Activated CD8-positive, alpha-beta memory T cell treated with anti-CD3 and anti-CD28 coated beads, Interleukin-2, amount 50 U/mL, for 48 hours (primary cell): Measurements from ENCODE around the gene CCDC146.
"Not testable (repeated sequence)": the region's sequence is repeated elsewhere in the genome, so short reads cannot be mapped to it uniquely, and the experiment has no call there.

Experiments used
- DNase-seq: peaks from one replicate; pipeline ENCODE4 v3.0.0-alpha.2; 2020

Gene CCDC146

DNA sequence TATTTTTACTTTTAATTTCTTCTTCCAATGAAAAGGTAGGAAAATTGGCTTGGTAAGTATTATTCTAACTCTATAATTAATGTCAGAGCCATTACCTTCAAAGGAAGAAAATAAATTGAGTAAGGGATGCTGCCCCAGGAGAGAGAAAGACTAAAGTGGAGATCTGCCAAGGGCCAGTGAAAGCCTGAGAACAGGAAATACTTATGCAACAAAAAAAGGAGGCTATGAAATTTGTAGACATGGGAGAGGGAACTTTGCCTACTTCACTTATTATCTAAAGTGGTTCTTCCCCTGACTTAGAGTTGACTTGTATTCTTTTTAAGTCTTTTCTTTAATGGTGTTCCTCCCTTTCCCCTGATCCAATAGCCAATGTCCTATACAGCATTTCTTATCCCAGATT, 29.8 kb downstream of the CCDC146 start:
- DNase-seq: not testable (repeated sequence)

DNA sequence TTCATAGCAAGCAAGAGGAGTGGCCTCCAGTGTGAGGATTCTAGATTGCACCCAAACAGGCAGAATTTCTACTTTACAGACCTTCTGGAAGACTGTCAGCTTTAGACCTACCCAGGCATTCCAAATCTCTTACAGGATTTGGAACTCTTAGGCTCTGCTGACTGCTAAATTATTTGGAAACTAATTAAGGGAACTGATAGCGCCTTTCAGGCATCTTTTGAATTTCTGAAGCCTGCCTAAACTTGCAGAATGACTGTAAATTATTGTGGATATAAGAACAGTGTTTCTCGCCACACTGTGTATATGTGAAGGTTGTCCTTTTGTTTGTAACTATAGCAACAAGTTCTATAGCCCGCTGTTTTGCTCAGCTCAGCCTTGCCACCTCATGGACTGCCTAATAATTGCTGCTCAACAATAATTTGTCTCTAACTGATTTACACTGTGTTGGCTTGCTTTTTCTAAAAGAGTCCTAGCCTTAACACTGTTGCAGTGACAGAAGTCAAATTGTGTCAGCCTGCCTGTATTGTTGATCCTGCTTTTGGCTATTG, 32.6 kb downstream of the CCDC146 start:
- not testable (repeated sequence) for DNase-seq

- DNase-seq: not testable (repeated sequence)
Measured at GRCh38 chr7:77155601-77156377, 33.4 kb downstream of the CCDC146 start.

- not testable (repeated sequence) for DNase-seq
Measured at GRCh38 chr7:77157034-77157433, 34.6 kb downstream of the CCDC146 start.

- DNase-seq: no peak
Measured at GRCh38 chr7:77157446-77157845, 35.0 kb downstream of the CCDC146 start.

DNA sequence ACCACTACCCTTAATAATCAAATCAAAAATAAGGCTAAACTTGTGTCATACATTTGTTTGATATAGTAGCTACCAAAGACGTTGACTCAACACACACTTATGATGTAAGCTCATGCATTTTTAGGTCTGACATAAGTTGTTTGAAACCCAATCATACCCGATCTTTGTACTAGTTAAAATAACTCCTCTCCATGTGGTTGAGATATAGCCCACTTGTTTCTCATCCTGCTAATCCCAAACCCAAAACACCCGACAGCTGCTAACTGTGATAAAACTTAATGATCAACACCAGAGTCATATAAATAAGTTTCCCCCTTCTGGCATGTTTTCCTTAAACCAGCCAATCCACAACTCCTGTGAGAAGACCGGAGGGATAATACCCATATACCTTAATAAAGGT, 48.7 kb downstream of the CCDC146 start:
- DNase-seq: not testable (repeated sequence)

GRCh38 chr7:77172437-77173172, 50.2 kb downstream of the CCDC146 start:
- DNase-seq: not testable (repeated sequence)

- not testable (repeated sequence) for DNase-seq
Measured at GRCh38 chr7:77174418-77174817, 52.0 kb downstream of the CCDC146 start.

DNA sequence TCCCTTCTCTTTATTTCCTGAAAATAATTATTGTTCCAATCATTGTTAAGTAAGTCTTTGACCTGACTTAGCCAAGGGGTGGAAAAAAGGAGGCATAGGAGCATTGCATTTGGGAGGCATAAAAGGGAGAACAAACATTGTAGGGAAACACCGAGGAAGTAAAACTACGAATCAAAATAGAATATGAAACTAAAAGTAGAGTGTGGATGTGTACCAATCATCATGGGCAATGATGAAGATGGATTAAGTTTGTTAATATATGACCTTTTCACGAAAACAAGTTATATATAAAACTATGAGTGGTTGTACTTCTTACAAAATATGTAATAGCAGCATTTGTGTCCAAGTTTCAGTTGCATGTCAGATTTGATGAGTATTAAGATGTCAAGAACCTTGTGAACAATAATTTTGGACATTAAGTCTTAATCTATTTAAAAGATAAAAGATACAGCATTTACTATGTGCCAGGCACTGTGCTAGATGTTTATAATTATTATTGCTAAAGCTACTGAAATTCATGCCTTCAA, 52.9 kb downstream of the CCDC146 start:
- not testable (repeated sequence) for DNase-seq

DNA sequence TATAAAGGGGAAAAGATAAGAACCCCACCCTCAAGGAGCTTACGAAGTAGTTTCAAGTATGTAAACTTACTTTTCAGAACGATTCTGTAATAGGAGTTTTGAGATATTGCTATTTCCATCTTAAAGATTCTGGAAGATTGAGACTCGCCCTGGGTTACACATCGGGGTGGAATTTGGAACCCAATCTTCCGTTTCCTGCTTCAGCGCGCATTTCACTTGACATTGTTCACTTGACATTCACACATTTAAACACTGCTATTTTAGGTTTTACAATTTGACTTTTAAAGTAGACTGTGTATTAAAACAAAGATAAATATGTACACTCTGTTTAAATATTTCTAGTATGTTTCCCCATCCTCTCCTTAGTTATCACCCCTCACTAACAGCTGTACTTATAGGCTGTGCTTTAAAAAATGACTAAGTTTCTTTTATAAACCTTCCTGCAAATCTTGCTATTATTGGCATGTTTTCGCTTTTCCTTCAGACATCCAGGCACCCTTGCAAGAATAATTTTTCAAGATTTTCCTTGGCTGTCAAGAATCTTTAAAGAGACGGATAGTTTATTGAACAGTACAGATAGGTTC, 55.0 kb downstream of the CCDC146 start:
- DNase-seq: not testable (repeated sequence)

GRCh38 chr7:77178024-77178423, 55.6 kb downstream of the CCDC146 start:
- DNase-seq: not testable (repeated sequence)

DNA sequence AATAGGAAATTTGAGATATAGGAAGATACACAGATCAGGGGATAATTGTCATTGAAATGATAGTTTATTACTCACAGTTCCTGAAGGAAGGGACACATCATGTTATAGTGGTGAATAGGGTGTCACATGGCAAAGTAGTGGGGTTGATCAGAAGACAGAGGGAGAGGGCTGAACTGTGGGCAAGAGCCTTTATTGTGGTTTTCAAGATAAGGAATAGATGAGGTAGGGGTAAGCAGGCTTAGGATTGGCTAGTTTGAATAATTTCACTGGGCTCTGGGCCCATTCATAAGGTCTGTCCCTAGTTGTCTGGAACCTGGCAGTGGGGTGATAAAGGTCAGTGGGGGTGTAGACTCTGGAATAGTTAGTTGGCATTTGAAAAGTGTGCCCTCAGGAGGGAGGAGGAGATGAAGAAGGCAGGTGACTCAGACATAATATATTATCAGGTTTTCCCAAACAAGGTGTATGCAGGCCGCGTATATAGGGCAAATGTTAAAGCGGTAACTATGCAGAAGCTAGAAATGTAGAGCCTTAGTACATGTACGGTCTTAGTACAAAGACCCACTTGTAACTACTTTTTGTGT, 58.7 kb downstream of the CCDC146 start:
- DNase-seq: no peak

- no peak for DNase-seq
Measured at GRCh38 chr7:77181734-77182133, 59.3 kb downstream of the CCDC146 start.

DNA sequence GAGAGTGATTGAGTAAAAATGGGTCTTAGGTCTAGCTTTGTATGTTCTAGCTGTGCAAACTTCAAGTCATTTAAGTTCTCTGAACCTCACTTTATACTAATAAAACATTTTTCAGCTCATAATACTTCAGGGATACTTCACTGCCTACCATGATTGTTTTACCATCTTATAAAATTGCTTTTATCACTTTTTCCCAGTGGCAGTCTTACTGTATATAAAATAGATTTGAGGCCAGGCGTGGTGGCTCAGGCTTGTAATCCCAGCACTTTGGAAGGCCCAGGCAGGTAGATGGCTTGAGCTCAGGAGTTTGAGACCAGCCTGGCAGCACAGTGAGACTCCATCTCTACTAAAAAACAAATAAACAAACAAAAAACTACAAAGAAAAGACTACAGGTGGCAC, 59.8 kb downstream of the CCDC146 start:
- no peak for DNase-seq

DNA sequence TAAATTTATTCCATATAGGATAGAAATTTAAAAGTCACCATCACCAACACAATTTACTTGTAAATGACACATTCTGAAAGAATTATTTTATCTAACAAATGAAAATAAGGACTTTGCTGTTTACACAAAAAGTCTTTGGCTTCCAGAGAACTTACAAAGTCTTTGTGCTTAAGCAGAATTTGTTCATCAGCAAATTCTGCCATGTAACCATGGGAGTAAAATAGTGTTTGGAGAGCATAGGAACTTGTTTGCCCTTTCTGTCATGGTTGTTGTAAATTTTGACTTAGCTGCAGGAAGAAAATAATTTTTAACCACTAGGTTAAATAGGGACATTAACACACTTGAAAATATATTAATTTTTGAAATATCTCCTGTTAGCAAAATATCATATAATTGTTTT, 62.0 kb downstream of the CCDC146 start:
- no peak for DNase-seq

- DNase-seq: no peak
Measured at GRCh38 chr7:77184990-77185389, 62.6 kb downstream of the CCDC146 start.

DNA sequence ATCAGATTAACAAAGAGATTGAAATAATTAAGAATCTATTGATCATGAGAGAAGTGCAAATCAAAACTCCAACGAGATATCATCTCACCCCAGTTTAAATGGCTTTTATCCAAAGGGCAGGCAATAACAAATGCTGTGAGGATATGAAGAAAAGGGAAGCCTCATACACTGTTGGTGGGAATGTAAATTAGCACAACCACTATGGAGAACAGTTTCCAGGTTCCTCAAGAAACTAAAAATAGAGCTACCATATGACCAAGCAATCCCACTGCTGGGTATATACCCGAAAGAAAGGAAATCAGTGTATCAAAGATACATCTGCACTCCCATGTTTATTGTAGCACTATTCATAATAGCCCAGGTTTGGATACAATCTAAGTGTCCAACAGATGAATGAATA, 63.5 kb downstream of the CCDC146 start:
- DNase-seq: no peak

DNA sequence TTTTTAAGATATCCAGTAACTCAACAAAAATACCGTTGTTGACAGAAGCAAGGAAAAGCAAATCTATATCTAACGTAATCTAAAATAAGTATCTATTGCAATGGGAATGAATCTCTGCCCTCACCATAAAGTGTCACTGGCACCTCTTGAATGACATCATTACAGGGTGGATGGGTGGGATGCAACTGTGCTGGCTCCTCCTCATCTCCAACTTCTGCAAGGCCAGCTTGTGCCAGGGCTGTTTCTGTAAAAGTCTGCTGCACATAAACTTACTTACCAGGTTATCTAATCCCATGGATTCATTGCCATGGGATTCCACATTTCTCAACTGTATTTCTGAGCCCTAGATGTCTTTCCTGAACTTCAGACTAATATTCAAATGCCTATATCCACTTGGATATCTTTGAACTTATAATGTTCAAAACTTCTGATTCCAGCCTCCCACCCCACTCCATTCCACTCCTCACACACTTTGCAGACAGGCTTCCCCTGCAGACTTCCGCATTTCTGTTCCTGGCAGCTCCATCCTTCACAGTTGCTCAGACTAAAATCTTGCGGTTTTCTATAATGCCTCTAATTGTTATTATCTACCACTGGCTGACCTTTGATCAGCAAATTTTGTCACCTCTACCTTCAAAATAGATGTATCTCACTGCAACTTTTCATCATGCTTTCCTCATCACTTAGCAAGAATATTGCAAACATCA, 66.5 kb downstream of the CCDC146 start:
- no peak for DNase-seq

DNA sequence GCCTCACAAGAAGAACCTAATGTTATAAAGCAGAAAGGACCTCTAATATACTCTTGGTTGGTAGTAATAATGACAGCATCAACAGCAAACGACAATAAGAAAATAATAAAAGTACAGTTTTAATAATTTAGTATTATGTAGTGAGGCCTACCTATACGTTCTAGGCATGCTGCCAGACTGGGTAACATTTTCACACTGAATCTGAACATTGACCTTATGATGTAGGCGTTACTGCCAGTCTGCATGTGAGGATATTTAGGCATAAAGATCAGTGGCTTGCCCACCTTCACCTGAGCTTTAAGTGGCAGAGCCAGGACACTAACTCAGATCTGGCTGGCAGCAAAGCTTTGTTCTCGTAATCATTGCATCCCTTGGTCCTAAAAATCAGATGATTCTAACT, 74.7 kb downstream of the CCDC146 start:
- DNase-seq: no peak

DNA sequence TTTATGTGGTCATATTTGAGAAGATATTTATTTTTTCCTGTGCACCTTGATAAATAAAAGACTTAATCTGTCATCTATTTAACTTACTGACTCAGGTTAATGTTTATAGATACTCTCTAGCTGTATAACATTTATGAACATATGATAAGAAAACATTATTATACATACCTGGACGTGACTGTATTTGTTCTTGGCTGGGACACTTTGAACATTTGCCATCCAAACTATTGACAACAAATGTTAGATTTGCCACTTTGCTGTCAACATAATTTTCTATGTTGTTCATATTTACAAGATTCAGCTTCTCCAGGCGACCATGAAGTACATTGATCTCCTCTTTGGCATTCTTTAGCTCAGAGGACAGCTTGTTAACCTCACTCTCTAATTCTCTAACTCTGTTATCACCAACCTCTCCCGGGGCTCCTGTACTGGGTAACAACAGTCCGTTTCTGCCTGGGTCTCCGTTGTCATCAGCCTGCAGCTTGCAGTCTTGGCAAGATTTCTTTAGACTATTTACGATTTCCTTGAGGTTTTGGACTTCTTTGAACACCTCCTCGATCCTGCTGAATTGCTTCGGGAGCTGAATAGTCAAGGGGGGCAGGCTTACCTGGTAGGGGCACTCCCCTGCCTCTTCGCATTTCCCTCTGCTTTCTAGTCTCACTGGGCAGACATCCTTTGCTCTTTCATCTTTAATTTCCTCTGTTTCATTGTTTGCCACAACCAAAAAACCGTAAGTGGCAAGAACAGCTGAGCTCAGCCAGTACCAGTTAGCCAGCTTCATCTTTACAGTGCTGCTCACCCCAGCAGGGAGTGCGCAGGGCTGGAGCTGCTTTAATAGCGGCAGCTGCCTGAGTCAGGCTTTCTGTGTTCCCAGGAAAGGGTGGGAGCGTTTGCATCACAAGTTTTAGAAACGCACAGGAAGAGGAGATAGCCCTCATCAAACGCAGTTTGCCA, 76.9 kb downstream of the CCDC146 start, which contains the start of gene FGL2:
Gene FGL2, minus strand, starts transcription at position 807 of the 954 bp plus-strand sequence. Its CDS starts 26 bp downstream, at position 781.
- DNase-seq: peak; percentile 56

- no peak for DNase-seq
Measured at GRCh38 chr7:77200542-77200941, 78.1 kb downstream of the CCDC146 start.
